Measurements from ENCODE around the gene ARHGAP19. TPM values are rescaled to one million over a fixed set of nuclear protein-coding genes. Genes with fewer than 3 reads are reported as not detected.

The ARHGAP19 gene
- total RNA-seq, 5 donors from 2014 or later (not counting 1 experiment from before 2014, with no cell fraction given): 11.0 to 18.9 (median 15.0) TPM

DNA sequence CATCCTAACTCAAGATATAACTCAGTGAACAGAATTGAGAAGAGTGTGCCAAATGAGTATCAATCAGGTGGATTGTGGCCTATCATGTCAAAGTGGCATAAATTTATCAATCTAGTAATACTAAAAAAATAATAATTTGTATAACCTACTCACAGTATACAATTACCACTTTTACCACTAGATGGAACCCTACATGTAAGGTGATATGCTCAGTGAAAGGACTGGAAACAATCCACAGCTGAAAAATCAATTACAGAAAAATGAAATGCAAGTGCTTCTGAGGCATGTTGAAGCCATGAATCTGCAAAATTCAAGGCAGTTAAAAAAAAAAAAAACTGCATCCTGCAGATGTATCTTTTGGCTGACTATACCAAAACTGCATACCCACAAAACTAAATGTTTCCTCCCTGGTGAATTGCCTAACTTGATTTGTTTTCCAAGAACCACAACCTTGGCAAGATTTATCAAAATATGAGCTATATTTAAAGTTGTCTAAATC, 13.9 kb downstream of the ARHGAP19 start:
- Histone ChIP-seq H3K27ac (ENCODE audit: low read length) (no peak overlapping the region), H3K36me3 (ENCODE audit: control insufficient read depth in 2 of 2, extremely low read depth in 1 of 2, insufficient read depth in 1 of 2, low read length in 1 of 2) (no peaks in the 10 kb centered on the region), H3K4me3 (ENCODE audit: control insufficient read depth in 1 of 2, extremely low read depth in 1 of 2, low read length in 1 of 2) (no peak overlapping the region), H3K9me3 (no peaks in the 10 kb centered on the region), H3K4me1 (ENCODE audit: control insufficient read depth in 1 of 2, extremely low read depth in 1 of 2, insufficient read depth in 2 of 2, low read length in 2 of 2) (no peaks in the 10 kb centered on the region), H3K27me3 (replicated peaks in 1 of 2; ENCODE audit: control insufficient read depth in 2 of 2, extremely low read depth in 1 of 2, insufficient read depth in 2 of 2, low read length in 1 of 2) (no peaks in the 10 kb centered on the region)
- Mint-ChIP-seq H3K27me3 (no peaks in the 10 kb centered on the region), H3K27ac (no peak overlapping the region), H3K4me3 (no peak overlapping the region), H3K9me3 (no peaks in the 10 kb centered on the region), H3K36me3 (no peaks in the 10 kb centered on the region), H3K4me1 (peaks cover 9% of the 10 kb centered on the region in 3 donors)
- CTCF ChIA-PET: interaction anchor here (0.6 to 2.9 kb wide), 21 partner anchors 10 to 243 kb away, joined by 3 to 20 read pairs (median 3); partner anchors contain the start of genes FRAT1 (in 1 of the 2), FRAT2 (in 1 of the 2) and RRP12 (in 1 of the 2)
- POLR2A ChIA-PET: interaction anchor here (0.6 to 0.7 kb wide), 2 partner anchors 29 to 53 kb away, joined by 4 to 7 read pairs; no protein-coding TSS in a partner anchor
- ATAC-seq (replicated peaks in 1 of 4) (peak; percentile 69 to 89 (median 76)), DNase-seq (peak in 1 of 35 experiments; percentile 73)

DNA sequence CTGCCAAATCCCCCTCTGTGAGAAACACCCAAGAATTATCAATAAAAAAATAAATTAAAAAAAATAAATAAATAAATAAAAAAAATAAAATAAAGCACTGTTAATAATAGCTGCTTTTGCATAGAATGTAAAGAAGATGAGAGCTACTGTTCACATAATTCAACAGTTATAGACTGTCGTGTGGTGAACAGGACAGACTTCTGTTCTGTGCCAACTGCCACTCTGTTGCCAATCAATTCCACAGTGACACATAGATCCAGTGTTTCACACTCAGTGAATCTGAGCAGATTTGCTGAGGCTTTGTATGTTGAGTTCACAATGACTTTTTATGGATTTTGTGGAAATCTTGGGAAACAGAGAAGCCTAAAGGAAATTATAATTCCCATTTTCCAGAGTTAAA, 14.9 kb downstream of the ARHGAP19 start:
- H3K4me3 Mint-ChIP-seq: no peak overlapping the region
- Histone ChIP-seq H3K4me3 (ENCODE audit: control insufficient read depth in 1 of 2, extremely low read depth in 1 of 2, low read length in 1 of 2) (no peak overlapping the region), H3K27ac (ENCODE audit: low read length) (no peak overlapping the region), H3K36me3 (ENCODE audit: control insufficient read depth in 2 of 2, extremely low read depth in 1 of 2, insufficient read depth in 1 of 2, low read length in 1 of 2) (no peaks in the 10 kb centered on the region), H3K27me3 (replicated peaks in 1 of 2; ENCODE audit: control insufficient read depth in 2 of 2, extremely low read depth in 1 of 2, insufficient read depth in 2 of 2, low read length in 1 of 2) (no peaks in the 10 kb centered on the region), H3K9me3 (no peaks in the 10 kb centered on the region), H3K4me1 (ENCODE audit: control insufficient read depth in 1 of 2, extremely low read depth in 1 of 2, insufficient read depth in 2 of 2, low read length in 2 of 2) (no peaks in the 10 kb centered on the region)
- DNase-seq (no peak), ATAC-seq (replicated peaks in 1 of 4) (no peak)
- H3K27me3 Mint-ChIP-seq: no peaks in the 10 kb centered on the region
- ChIA-PET CTCF (interaction anchor here (1.4 to 2.1 kb wide), 3 partner anchors 9 to 82 kb away, joined by 3 to 10 read pairs (median 5); no protein-coding TSS in a partner anchor), POLR2A (no interaction called here)
- peaks cover 8 to 9% (median 9%) of the 10 kb centered on the region in 3 donors for H3K4me1 Mint-ChIP-seq
- no peaks in the 10 kb centered on the region for H3K9me3 Mint-ChIP-seq
- no CpG with 5 or more reads among the region's 1 CpG for WGBS (ENCODE audit: insufficient coverage)
- H3K36me3 Mint-ChIP-seq: no peaks in the 10 kb centered on the region
- H3K27ac Mint-ChIP-seq: no peak overlapping the region

DNA sequence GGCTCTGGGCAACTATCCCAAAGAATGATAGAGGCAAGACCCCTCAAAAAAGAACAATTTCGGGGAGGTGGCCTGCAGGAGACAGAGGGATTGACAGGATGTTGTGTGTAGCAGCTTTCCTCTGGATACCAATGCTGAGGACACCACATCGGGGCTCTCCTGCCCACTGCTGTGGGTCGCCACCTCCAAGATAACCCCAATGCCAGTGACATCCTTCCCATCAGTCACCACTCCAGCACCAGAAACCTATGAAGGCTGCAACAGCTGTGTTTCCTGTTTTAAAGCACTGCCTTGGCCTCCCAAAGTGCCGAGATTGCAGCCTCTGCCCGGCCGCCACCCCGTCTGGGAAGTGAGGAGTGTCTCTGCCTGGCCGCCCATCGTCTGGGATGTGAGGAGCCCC, 17.6 kb downstream of the ARHGAP19 start:
- no peaks in the 10 kb centered on the region for H3K9me3 ChIP-seq
- DNase-seq (no peak), ATAC-seq (replicated peaks in 1 of 4) (no peak)
- ChIA-PET POLR2A (interaction anchor here in 1 of 2 donors (0.5 to 0.6 kb wide), 2 partner anchors 324 to 1150 kb away, joined by 3 read pairs; no protein-coding TSS in a partner anchor), CTCF (interaction anchor here (0.5 to 1.2 kb wide), 9 partner anchors 9 to 511 kb away, joined by 3 to 5 read pairs (median 3); no protein-coding TSS in a partner anchor)
- H3K27ac ChIP-seq (ENCODE audit: low read length): no peak overlapping the region
- H3K27me3 ChIP-seq (replicated peaks in 1 of 2; ENCODE audit: control insufficient read depth in 2 of 2, extremely low read depth in 1 of 2, insufficient read depth in 2 of 2, low read length in 1 of 2): no peaks in the 10 kb centered on the region
- Mint-ChIP-seq H3K9me3 (no peaks in the 10 kb centered on the region), H3K36me3 (no peaks in the 10 kb centered on the region), H3K4me3 (no peak overlapping the region), H3K4me1 (peaks cover 7 to 14% (median 8%) of the 10 kb centered on the region in 3 donors), H3K27me3 (no peaks in the 10 kb centered on the region), H3K27ac (no peak overlapping the region)
- no peaks in the 10 kb centered on the region for H3K4me1 ChIP-seq (ENCODE audit: control insufficient read depth in 1 of 2, extremely low read depth in 1 of 2, insufficient read depth in 2 of 2, low read length in 2 of 2)
- no peaks in the 10 kb centered on the region for H3K36me3 ChIP-seq (ENCODE audit: control insufficient read depth in 2 of 2, extremely low read depth in 1 of 2, insufficient read depth in 1 of 2, low read length in 1 of 2)
- no peak overlapping the region for H3K4me3 ChIP-seq (ENCODE audit: control insufficient read depth in 1 of 2, extremely low read depth in 1 of 2, low read length in 1 of 2)
- WGBS (ENCODE audit: insufficient coverage): no CpG with 5 or more reads among the region's 9 CpGs

DNA sequence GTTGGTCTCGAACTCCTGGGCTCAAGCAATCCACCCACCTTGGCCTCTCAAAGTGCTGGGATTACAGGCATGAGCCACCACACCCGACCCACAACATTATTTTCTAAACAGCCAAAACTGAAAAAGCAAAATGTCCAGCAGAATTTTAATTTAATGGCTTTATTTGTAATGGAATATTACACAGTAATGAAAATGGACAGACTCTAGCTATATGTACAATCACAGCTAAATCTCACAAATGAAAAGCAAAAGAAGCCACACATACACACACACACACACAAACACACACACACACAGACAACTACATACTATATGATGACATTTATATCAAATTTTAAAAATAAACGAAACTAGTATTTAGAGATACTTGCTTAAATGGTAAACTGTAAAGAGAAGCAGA, 18.7 kb downstream of the ARHGAP19 start:
- Histone ChIP-seq H3K9me3 (no peaks in the 10 kb centered on the region), H3K4me1 (ENCODE audit: control insufficient read depth in 1 of 2, extremely low read depth in 1 of 2, insufficient read depth in 2 of 2, low read length in 2 of 2) (no peaks in the 10 kb centered on the region), H3K27ac (ENCODE audit: low read length) (no peak overlapping the region), H3K36me3 (ENCODE audit: control insufficient read depth in 2 of 2, extremely low read depth in 1 of 2, insufficient read depth in 1 of 2, low read length in 1 of 2) (no peaks in the 10 kb centered on the region), H3K4me3 (ENCODE audit: control insufficient read depth in 1 of 2, extremely low read depth in 1 of 2, low read length in 1 of 2) (no peak overlapping the region), H3K27me3 (replicated peaks in 1 of 2; ENCODE audit: control insufficient read depth in 2 of 2, extremely low read depth in 1 of 2, insufficient read depth in 2 of 2, low read length in 1 of 2) (no peaks in the 10 kb centered on the region)
- no CpG with 5 or more reads among the region's 3 CpGs for WGBS (ENCODE audit: insufficient coverage)
- Mint-ChIP-seq H3K36me3 (no peaks in the 10 kb centered on the region), H3K4me1 (peaks cover 6 to 12% (median 6%) of the 10 kb centered on the region in 3 donors), H3K9me3 (no peaks in the 10 kb centered on the region), H3K27ac (no peak overlapping the region), H3K4me3 (no peak overlapping the region), H3K27me3 (no peaks in the 10 kb centered on the region)
- ChIA-PET POLR2A (no interaction called here), CTCF (interaction anchor here (0.5 to 1.2 kb wide), 4 partner anchors 10 to 85 kb away, joined by 3 to 4 read pairs (median 4); no protein-coding TSS in a partner anchor)
- ATAC-seq (replicated peaks in 1 of 4) (no peak), DNase-seq (no peak)

DNA sequence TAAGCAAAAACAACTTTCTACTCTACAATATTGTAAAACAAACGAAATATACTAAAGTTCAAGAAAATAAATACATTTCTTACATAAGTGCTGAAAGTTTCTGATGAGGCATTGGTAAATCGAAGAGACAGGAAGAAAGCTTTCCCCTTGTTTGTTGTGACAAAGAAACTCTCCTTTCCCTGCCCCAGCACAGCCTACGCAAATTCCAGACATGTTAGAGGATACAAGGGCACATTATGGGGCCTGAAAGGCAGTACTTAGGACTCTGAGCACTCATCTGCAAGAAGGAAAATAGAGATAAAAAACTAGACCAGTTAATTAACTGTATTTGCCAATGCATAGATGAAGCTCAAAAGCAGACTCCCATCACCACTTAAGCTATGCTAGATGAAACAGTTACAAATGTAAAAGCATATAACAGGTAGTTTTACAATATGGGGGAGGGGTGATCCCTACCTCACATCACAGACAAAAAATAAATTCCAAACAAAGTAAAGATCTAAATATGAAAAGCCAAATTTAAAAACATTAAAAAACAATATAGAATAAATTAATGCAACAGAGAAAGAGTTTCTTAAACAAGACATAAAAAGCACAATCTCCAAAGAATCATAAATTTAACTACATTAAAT, 21.8 kb downstream of the ARHGAP19 start:
- no CpG with 5 or more reads among the region's 3 CpGs for WGBS (ENCODE audit: insufficient coverage)
- H3K4me1 Mint-ChIP-seq: peaks cover 4 to 27% (median 10%) of the 10 kb centered on the region in 3 donors
- ATAC-seq (replicated peaks in 1 of 4) (no peak), DNase-seq (no peak)
- H3K27ac Mint-ChIP-seq: no peak overlapping the region
- H3K27ac ChIP-seq (ENCODE audit: low read length): no peak overlapping the region
- H3K4me3 ChIP-seq (ENCODE audit: control insufficient read depth in 1 of 2, extremely low read depth in 1 of 2, low read length in 1 of 2): no peak overlapping the region
- ChIA-PET POLR2A (interaction anchor here in 1 of 2 donors (0.7 kb wide), 1 partner anchor 18 kb away, joined by 4 read pairs; no protein-coding TSS in a partner anchor), CTCF (interaction anchor here in 1 of 2 donors (0.8 kb wide), 1 partner anchor 10 kb away, joined by 3 read pairs; no protein-coding TSS in a partner anchor)
- H3K9me3 Mint-ChIP-seq: no peaks in the 10 kb centered on the region
- H3K4me3 Mint-ChIP-seq: no peak overlapping the region
- H3K36me3 ChIP-seq (ENCODE audit: control insufficient read depth in 2 of 2, extremely low read depth in 1 of 2, insufficient read depth in 1 of 2, low read length in 1 of 2): peaks cover 0 to 5% of the 10 kb centered on the region in 2 donors
- H3K4me1 ChIP-seq (ENCODE audit: control insufficient read depth in 1 of 2, extremely low read depth in 1 of 2, insufficient read depth in 2 of 2, low read length in 2 of 2): no peaks in the 10 kb centered on the region
- H3K36me3 Mint-ChIP-seq: peaks cover 13% of the 10 kb centered on the region
- no peaks in the 10 kb centered on the region for H3K27me3 Mint-ChIP-seq
- H3K27me3 ChIP-seq (replicated peaks in 1 of 2; ENCODE audit: control insufficient read depth in 2 of 2, extremely low read depth in 1 of 2, insufficient read depth in 2 of 2, low read length in 1 of 2): no peaks in the 10 kb centered on the region
- no peaks in the 10 kb centered on the region for H3K9me3 ChIP-seq

DNA sequence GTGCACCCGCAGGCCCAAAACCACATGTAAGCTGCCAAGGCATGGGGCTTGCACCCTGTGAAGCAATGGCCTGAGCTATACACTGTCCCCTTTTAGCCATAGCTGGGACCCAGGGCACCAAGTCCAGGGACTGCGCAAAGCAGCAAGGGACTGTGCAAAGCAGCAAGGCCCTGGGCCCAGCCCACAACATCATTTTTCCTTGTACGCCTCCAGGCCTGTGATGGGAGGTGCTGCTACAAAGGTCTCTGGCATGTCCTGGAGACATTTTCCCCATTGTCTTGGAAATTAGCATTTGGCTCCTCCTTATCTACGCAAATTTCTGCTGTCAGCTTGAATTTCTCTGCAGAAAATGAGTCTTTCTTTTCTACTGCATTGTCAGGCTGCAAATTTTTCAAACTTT, 24.8 kb downstream of the ARHGAP19 start:
- Mint-ChIP-seq H3K27me3 (no peaks in the 10 kb centered on the region), H3K4me1 (peaks cover 4 to 27% (median 12%) of the 10 kb centered on the region in 3 donors), H3K9me3 (no peaks in the 10 kb centered on the region), H3K36me3 (peaks cover 27% of the 10 kb centered on the region), H3K4me3 (no peak overlapping the region), H3K27ac (no peak overlapping the region)
- 86% methylated on average over 1 of the region's 4 CpGs for WGBS (ENCODE audit: insufficient coverage)
- Histone ChIP-seq H3K27ac (ENCODE audit: low read length) (no peak overlapping the region), H3K36me3 (ENCODE audit: control insufficient read depth in 2 of 2, extremely low read depth in 1 of 2, insufficient read depth in 1 of 2, low read length in 1 of 2) (peaks cover 6 to 23% of the 10 kb centered on the region in 2 donors), H3K4me3 (ENCODE audit: control insufficient read depth in 1 of 2, extremely low read depth in 1 of 2, low read length in 1 of 2) (no peak overlapping the region), H3K9me3 (no peaks in the 10 kb centered on the region), H3K27me3 (replicated peaks in 1 of 2; ENCODE audit: control insufficient read depth in 2 of 2, extremely low read depth in 1 of 2, insufficient read depth in 2 of 2, low read length in 1 of 2) (no peaks in the 10 kb centered on the region), H3K4me1 (ENCODE audit: control insufficient read depth in 1 of 2, extremely low read depth in 1 of 2, insufficient read depth in 2 of 2, low read length in 2 of 2) (no peaks in the 10 kb centered on the region)
- ATAC-seq (replicated peaks in 1 of 4): no peak
- POLR2A ChIA-PET: no interaction called here
- CTCF ChIA-PET: interaction anchor here (0.6 to 1.1 kb wide), 2 partner anchors 11 kb away, joined by 3 read pairs; no protein-coding TSS in a partner anchor
- no peak for DNase-seq
